H1 (cell line): ENCODE data around the gene CAMK2A. TPM values are rescaled to one million over a fixed set of nuclear protein-coding genes. Genes with fewer than 3 reads are reported as not detected.

Experiments used
- CTCF ChIA-PET: fragments of 300-600 bp; sonication (Branson Sonifier 250); formaldehyde crosslinking; loops from one replicate; lab custom pipeline; 2021; ENCODE audit not compliant: partially characterized antibody; lab: Charles Lee
- POLR2A ChIA-PET: fragments of 300-600 bp; sonication (Branson Sonifier 250); formaldehyde crosslinking; loops from one replicate; lab custom pipeline; 2021; ENCODE audit warnings: inconsistent platforms; ENCODE audit not compliant: partially characterized antibody; lab: Charles Lee
- DNase-seq, 2 experiments: peaks; one replicate each; pipeline versions ENCODE4 v3.0.0 to v3.0.0-alpha.2; 2010 to 2022; ENCODE audit warnings: low spot score in 2 of 2, low read depth in 1 of 2, mixed read lengths in 1 of 2
- FAIRE-seq: peaks from 2 replicates; lab custom pipeline; 2011; peaks lifted over from hg19 to GRCh38; lab: Jason Lieb, UNC
- H2AFZ ChIP-seq: 2 replicates; pipeline ENCODE4 v1.8.1; 2012; ENCODE audit warnings: low read length, inconsistent platforms
- H2AK5ac ChIP-seq: 2 replicates; pipeline ENCODE4 v1.6.1; 2013; ENCODE audit warnings: low read depth, low read length
- H2BK120ac ChIP-seq: replicated peaks from 2 replicates; pipeline ENCODE3; 2013; ENCODE audit warnings: low read depth, low read length, inconsistent platforms
- H2BK12ac ChIP-seq: 2 replicates; pipeline ENCODE4 v1.6.1; 2013; ENCODE audit warnings: low read depth, low read length
- H2BK15ac ChIP-seq: 2 replicates; pipeline ENCODE4 v1.6.1; 2013; ENCODE audit warnings: low read length
- H2BK20ac ChIP-seq: 2 replicates; pipeline ENCODE4 v1.6.1; 2013; ENCODE audit warnings: low read length
- H2BK5ac ChIP-seq: 2 replicates; pipeline ENCODE4 v1.6.1; 2013; ENCODE audit warnings: low read depth, low read length
- H3K14ac ChIP-seq: 2 replicates; pipeline ENCODE4 v1.6.1; 2013; ENCODE audit warnings: inconsistent platforms; ENCODE audit not compliant: insufficient read length
- H3K18ac ChIP-seq: 2 replicates; pipeline ENCODE4 v1.6.1; 2013; ENCODE audit warnings: low read length; ENCODE audit errors: extremely low read depth
- H3K23ac ChIP-seq: 2 replicates; pipeline ENCODE4 v1.6.1; 2013; ENCODE audit warnings: inconsistent platforms; ENCODE audit not compliant: insufficient read length
- H3K23me2 ChIP-seq: 2 replicates; pipeline ENCODE4 v1.6.1; 2013; ENCODE audit warnings: low read depth, low read length
- H3K27ac ChIP-seq: 2 replicates; pipeline ENCODE4 v1.6.1; 2011; ENCODE audit warnings: low read depth, low read length, inconsistent platforms
- H3K27me3 ChIP-seq, 4 experiments: replicated peaks in 1 of 4; 1 replicate in 1 of 4; 2 replicates in 3 of 4; pipeline versions ENCODE4 v1.6.1 to v1.8.1; 2011 to 2013; ENCODE audit warnings: low read length in 3 of 4, mild to moderate bottlenecking in 3 of 4, inconsistent platforms in 2 of 4, mixed read lengths in 2 of 4, moderate library complexity in 1 of 4; ENCODE audit not compliant: control insufficient read depth in 3 of 4, insufficient read depth in 3 of 4; ENCODE audit errors: extremely low read depth in 1 of 4
- H3K36me3 ChIP-seq, 4 experiments: 2 replicates each; pipeline versions ENCODE4 v1.6.1 to v1.8.1; 2011 to 2013; ENCODE audit warnings: mild to moderate bottlenecking in 4 of 4, low read length in 3 of 4, moderate library complexity in 2 of 4, control low read depth in 1 of 4, inconsistent platforms in 1 of 4; ENCODE audit not compliant: insufficient read depth in 4 of 4, control insufficient read depth in 2 of 4
- H3K4ac ChIP-seq: replicated peaks from 2 replicates; pipeline ENCODE3; 2013; ENCODE audit warnings: low read length, low read depth, mixed read lengths, inconsistent platforms; ENCODE audit not compliant: insufficient read length
- H3K4me1 ChIP-seq, 4 experiments: replicated peaks in 1 of 4; 1 replicate in 1 of 4; 2 replicates in 3 of 4; pipeline versions ENCODE4 v1.6.1 to v1.8.1; 2011 to 2013; ENCODE audit warnings: low read length in 3 of 4, inconsistent platforms in 2 of 4, mixed read lengths in 1 of 4; ENCODE audit not compliant: insufficient read depth in 4 of 4, control insufficient read depth in 3 of 4
- H3K4me2 ChIP-seq, 2 experiments: 2 replicates each; pipeline versions ENCODE4 v1.6.1 to v1.8.1; 2011 to 2013; ENCODE audit warnings: low read depth in 2 of 2, low read length in 2 of 2, control low read depth in 1 of 2, inconsistent platforms in 1 of 2, mild to moderate bottlenecking in 1 of 2; ENCODE audit not compliant: insufficient read depth in 1 of 2
- H3K4me3 ChIP-seq, 4 experiments: fragments of 200-600, 300-600 bp in 1 of 4; sonication (generic), shearing (Covaris generic), sonication (Bioruptor Twin) in 1 of 4; 2 replicates each; pipeline versions ENCODE4 v1.5.1 to v1.8.1; 2011 to 2016; ENCODE audit warnings: low read length in 4 of 4, low read depth in 3 of 4, control low read depth in 2 of 4, inconsistent platforms in 2 of 4, mild to moderate bottlenecking in 2 of 4, mixed read lengths in 1 of 4, moderate library complexity in 1 of 4; ENCODE audit not compliant: insufficient read depth in 2 of 4; ENCODE audit errors: extremely low read depth in 1 of 4
- H3K56ac ChIP-seq: replicated peaks from 2 replicates; pipeline ENCODE3; 2013; ENCODE audit warnings: low read depth, mild to moderate bottlenecking, mixed read lengths, low read length, inconsistent platforms; ENCODE audit not compliant: insufficient read length
- H3K79me1 ChIP-seq: 2 replicates; pipeline ENCODE4 v1.6.1; 2013; ENCODE audit warnings: low read depth, low read length, control low read depth
- H3K79me2 ChIP-seq, 2 experiments: 2 replicates each; pipeline versions ENCODE4 v1.6.1 to v1.8.1; 2012 to 2013; ENCODE audit warnings: low read length in 2 of 2, mild to moderate bottlenecking in 2 of 2, inconsistent platforms in 1 of 2; ENCODE audit not compliant: insufficient read depth in 2 of 2, control insufficient read depth in 1 of 2
- H3K9ac ChIP-seq, 4 experiments: replicated peaks in 1 of 4; 1 replicate in 1 of 4; 2 replicates in 3 of 4; pipeline versions ENCODE4 v1.6.1 to v1.8.1; 2011 to 2013; ENCODE audit warnings: low read depth in 3 of 4, low read length in 3 of 4, control low read depth in 2 of 4, mild to moderate bottlenecking in 2 of 4, moderate library complexity in 2 of 4, inconsistent platforms in 1 of 4; ENCODE audit errors: extremely low read depth in 1 of 4
- H3K9me3 ChIP-seq, 2 experiments: 2 replicates each; pipeline versions ENCODE4 v1.6.1 to v1.8.1; 2012 to 2013; ENCODE audit warnings: mild to moderate bottlenecking in 2 of 2, moderate library complexity in 2 of 2, control low read depth in 1 of 2, inconsistent platforms in 1 of 2, low read depth in 1 of 2, low read length in 1 of 2, mixed read lengths in 1 of 2; ENCODE audit not compliant: insufficient read depth in 2 of 2
- H4K20me1 ChIP-seq, 2 experiments: replicated peaks in 1 of 2; 2 replicates each; pipeline versions ENCODE3 to v1.8.1; 2011 to 2013; ENCODE audit warnings: inconsistent platforms in 2 of 2, low read length in 2 of 2, mild to moderate bottlenecking in 1 of 2; ENCODE audit not compliant: insufficient read depth in 2 of 2, control insufficient read depth in 1 of 2
- H4K5ac ChIP-seq: 2 replicates; pipeline ENCODE4 v1.6.1; 2013; ENCODE audit warnings: low read length, low read depth, mixed read lengths, inconsistent platforms; ENCODE audit not compliant: insufficient read length
- H4K8ac ChIP-seq: 2 replicates; pipeline ENCODE4 v1.8.0; 2013; ENCODE audit warnings: mild to moderate bottlenecking, moderate library complexity, low read length, inconsistent platforms; ENCODE audit not compliant: insufficient read depth; ENCODE audit errors: extremely low read depth
- H4K91ac ChIP-seq: replicated peaks from 2 replicates; pipeline ENCODE3; 2013; ENCODE audit warnings: low read length, mixed read lengths, inconsistent platforms; ENCODE audit not compliant: insufficient read length
- CHD1 ChIP-seq: IDR thresholded peaks from 2 replicates; pipeline ENCODE4 v1.6.1; 2012; ENCODE audit warnings: low read depth, low read length, improper control_type of control experiment
- CTCF ChIP-seq, 3 experiments: IDR thresholded peaks; 1 replicate in 2 of 3; 2 replicates in 1 of 3; pipeline versions ENCODE4 v1.5.1 to v1.6.1; 2011; ENCODE audit warnings: low read length in 3 of 3, mild to moderate bottlenecking in 3 of 3, inconsistent platforms in 2 of 3, low read depth in 1 of 3, moderate library complexity in 1 of 3; ENCODE audit not compliant: insufficient read depth in 1 of 3; ENCODE audit errors: control extremely low read depth in 1 of 3
- FOSL1 ChIP-seq: IDR thresholded peaks from 2 replicates; pipeline ENCODE4 v1.6.1; 2011; ENCODE audit warnings: mild to moderate bottlenecking, low read depth, low read length, moderate library complexity; ENCODE audit not compliant: insufficient read depth
- KDM5A ChIP-seq: fragments of 200-600 bp; IDR thresholded peaks from 2 replicates; pipeline ENCODE4 v1.7.1; 2012; ENCODE audit warnings: mild to moderate bottlenecking, low read length, inconsistent platforms, mixed read lengths
- MAFK ChIP-seq: IDR thresholded peaks from 2 replicates; pipeline ENCODE4 v1.6.1; 2012; ENCODE audit warnings: low read depth, mild to moderate bottlenecking, improper control_type of control experiment, low read length
- POLR2AphosphoS5 ChIP-seq: IDR thresholded peaks from 2 replicates; pipeline ENCODE4 v1.6.1; 2011; ENCODE audit warnings: low read depth, low read length
- POU5F1 ChIP-seq: IDR thresholded peaks from 2 replicates; pipeline ENCODE4 v1.6.1; 2011; ENCODE audit warnings: low read depth, mild to moderate bottlenecking, low read length, moderate library complexity
- RXRA ChIP-seq: IDR thresholded peaks from 2 replicates; pipeline ENCODE4 v1.6.1; 2011; ENCODE audit warnings: low read depth, mild to moderate bottlenecking, low read length, moderate library complexity; ENCODE audit not compliant: insufficient read depth
- SIRT6 ChIP-seq: IDR thresholded peaks from one replicate; pipeline ENCODE4 v1.7.1; 2012; ENCODE audit warnings: low read length, inconsistent platforms
- SP2 ChIP-seq: IDR thresholded peaks from 2 replicates; pipeline ENCODE4 v1.6.1; 2012; ENCODE audit warnings: mild to moderate bottlenecking, low read length, inconsistent platforms
- TAF1 ChIP-seq: IDR thresholded peaks from 2 replicates; pipeline ENCODE4 v1.6.1; 2011; ENCODE audit warnings: mild to moderate bottlenecking, low read depth, low read length
- USF2 ChIP-seq: IDR thresholded peaks from 2 replicates; pipeline ENCODE4 v1.6.1; 2011; ENCODE audit warnings: low read length, improper control_type of control experiment
- WGBS, 2 experiments: shearing (Covaris generic) in 1 of 2; methylation state at CpG; one replicate each; pipeline versions ENCODE4 v1.1.6 to v1.1.7; 2013 to 2015; ENCODE audit warnings: low lambda C conversion rate in 2 of 2, mixed read lengths in 2 of 2, inconsistent platforms in 1 of 2, low coverage in 1 of 2, missing lambda C conversion rate in 1 of 2; ENCODE audit not compliant: insufficient replicate concordance in 2 of 2, insufficient coverage in 1 of 2, insufficient read length in 1 of 2; ENCODE audit errors: extremely low coverage in 1 of 2, missing lambda C conversion rate in 1 of 2; 5-methylcytosine and 5-hydroxymethylcytosine counted together
- polyA plus RNA-seq, 7 experiments: library from polyadenylated mRNA; depleted of rRNA in 3 of 7; stranded (reverse) in 5 of 7; unstranded in 2 of 7; fragments of >200 nt in 5 of 7; fragments of 200-250 nt in 2 of 7; gene quantifications; 1 replicate in 5 of 7; 2 replicates in 1 of 7; 4 replicates in 1 of 7; pipeline versions ENCODE4 v1.2.1 to v1.2.3, GENCODE V29; 2011 to 2013; ENCODE audit warnings: missing spikeins in 2 of 7, mixed read lengths in 2 of 7
- total RNA-seq: library from RNA; stranded (reverse); fragmentation: NEBNext Ultra II Directional; extraction: Animal tissue kit (Norgen Biotek cat#: 25700); gene quantifications from 2 replicates; pipeline ENCODE4 v1.2.1, GENCODE V29; 2021

CAMK2A gene
- total and polyA plus RNA-seq, 2 of the 8 experiments (the other 6 are each of a cell fraction or from before 2014, with no cell fraction given): 0.20 to 0.28 TPM

- Histone ChIP-seq H3K4ac (no peak overlapping the region), H3K79me1 (no peaks in the 10 kb centered on the region), H3K56ac (no peak overlapping the region), H3K4me2 (no peak overlapping the region), H3K14ac (no peak overlapping the region), H3K36me3 (no peaks in the 10 kb centered on the region), H3K4me3 (no peak overlapping the region), H2BK20ac (no peak overlapping the region), H2BK5ac (no peak overlapping the region), H2AFZ (no peak overlapping the region), H3K23me2 (no peaks in the 10 kb centered on the region), H4K5ac (no peak overlapping the region), H4K91ac (no peak overlapping the region), H3K79me2 (no peaks in the 10 kb centered on the region), H3K18ac (no peak overlapping the region), H2BK12ac (no peak overlapping the region), H4K20me1 (no peaks in the 10 kb centered on the region), H2AK5ac (no peak overlapping the region), H4K8ac (no peak overlapping the region), H2BK15ac (no peak overlapping the region), H3K9me3 (no peaks in the 10 kb centered on the region), H3K27ac (no peak overlapping the region), H2BK120ac (no peak overlapping the region), H3K4me1 (peaks cover 0 to 3% (median 0%) of the 10 kb centered on the region in 4 experiments; a peak in 1 of 7 replicates), H3K23ac (no peak overlapping the region), H3K27me3 (no peaks in the 10 kb centered on the region), H3K9ac (no peak overlapping the region)
- FAIRE-seq (no peak), DNase-seq (no peak)
- POLR2A ChIA-PET: no interaction called here
- WGBS, 2 experiments: 91% methylated on average over 6 of the region's 6 CpGs; no CpG with 5 or more reads in 1 of the 2 experiments
- CTCF ChIA-PET: no interaction called here
- no peak for TF ChIP-seq MAFK
- TF ChIP-seq POU5F1: no peak
- no peak for TF ChIP-seq CHD1
- TF ChIP-seq FOSL1: no peak
- no peak for TF ChIP-seq KDM5A
- no peak for TF ChIP-seq RXRA
- TF ChIP-seq SP2: no peak
- TF ChIP-seq TAF1: no peak
- no peak for TF ChIP-seq USF2
- TF ChIP-seq POLR2AphosphoS5: no peak
- TF ChIP-seq CTCF (IDR thresholded peaks at IDR 0.05; ENCODE audit: control extremely low read depth in 1 of 3, insufficient read depth in 1 of 3, low read depth in 1 of 3, low read length in 3 of 3): no peak
- TF ChIP-seq SIRT6: no peak
These were observed 23.9 kb upstream of the CAMK2A start for GRCh38 chr5:150313501-150313900.
